ENCODE data around the gene LDAH. TPM values are rescaled to one million over a fixed set of nuclear protein-coding genes. Genes with fewer than 3 reads are reported as not detected.
A peak's percentile ranks its signal among the peaks of the same experiment; 100 is the strongest.

Gene LDAH
- total RNA-seq, 2 experiments from 2014 or later = 28.7 to 37.0 TPM

DNA sequence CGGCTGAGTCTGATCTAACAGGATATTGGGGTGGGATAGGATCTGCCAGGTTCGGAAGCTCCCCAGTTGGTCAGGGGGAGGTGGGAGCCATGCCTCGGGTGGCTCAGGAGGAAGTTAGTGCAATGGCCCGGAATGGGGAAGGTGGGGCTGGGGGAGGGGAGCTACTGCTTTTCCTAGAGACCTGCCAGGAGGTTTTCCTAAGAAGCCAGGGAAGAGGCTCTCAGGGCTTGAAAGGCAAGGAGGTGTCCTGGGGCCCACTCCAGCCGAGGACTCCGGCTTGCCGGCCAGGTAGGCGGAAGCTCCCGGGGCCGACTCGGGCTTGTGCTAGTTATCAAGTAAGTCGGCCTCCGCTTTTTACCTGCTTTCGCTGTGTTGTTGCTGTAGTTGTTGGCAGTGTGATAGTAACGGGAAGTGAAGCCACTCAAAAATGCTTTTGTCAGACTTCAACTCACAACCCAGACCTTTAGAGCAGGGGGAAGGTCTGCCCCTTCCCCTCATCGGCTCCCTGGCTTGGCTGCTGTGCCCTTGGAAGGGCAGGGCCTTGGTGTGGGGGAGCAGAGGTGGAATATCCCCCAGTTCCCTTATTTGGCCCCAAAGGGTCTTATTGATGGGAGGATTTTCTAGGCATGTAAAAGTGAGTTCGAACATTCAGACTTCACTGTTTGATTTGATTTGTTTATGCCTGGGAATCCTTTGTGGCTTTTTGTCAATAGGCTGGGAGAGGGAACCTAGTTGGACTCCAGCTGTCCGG, 150.5 kb downstream of the LDAH start:
- H3K36me3 Mint-ChIP-seq (ENCODE audit: low read depth) = no peaks in the 10 kb centered on the region
- no peak for DNase-seq
- ChIA-PET CTCF (interaction anchor here (1.0 kb wide), 1 partner anchor 11 kb away, joined by 5 read pairs; no protein-coding TSS in a partner anchor), POLR2A (no interaction called here)
- peaks cover 1% of the 10 kb centered on the region for H3K4me1 Mint-ChIP-seq
- H3K27ac Mint-ChIP-seq = no peak overlapping the region
- H3K4me3 Mint-ChIP-seq = no peak overlapping the region
- H3K9me3 Mint-ChIP-seq = no peaks in the 10 kb centered on the region
- H3K27me3 Mint-ChIP-seq = peaks cover 59% of the 10 kb centered on the region

DNA sequence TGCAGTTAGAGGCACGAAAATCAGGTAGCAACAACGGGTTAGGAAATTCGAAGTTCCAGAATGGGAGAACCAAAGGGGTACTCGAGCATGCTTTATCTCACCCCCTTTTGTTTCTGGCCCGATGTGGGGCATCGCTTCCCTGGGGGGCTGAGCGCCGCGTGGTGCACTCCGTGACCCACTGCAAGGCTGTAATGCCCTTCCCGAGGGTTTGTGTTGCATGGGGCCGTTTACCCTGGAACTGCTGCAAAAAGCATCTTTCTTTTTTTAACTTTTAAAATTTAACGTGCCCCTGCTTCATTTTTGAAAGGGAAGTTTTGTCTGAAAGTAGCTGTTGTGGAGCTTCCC, 151.2 kb downstream of the LDAH start:
- DNase-seq = no peak
- peaks cover 60% of the 10 kb centered on the region for H3K27me3 Mint-ChIP-seq
- H3K4me3 Mint-ChIP-seq = no peak overlapping the region
- H3K27ac Mint-ChIP-seq = no peak overlapping the region
- no peaks in the 10 kb centered on the region for H3K9me3 Mint-ChIP-seq
- CTCF ChIA-PET = interaction anchor here (1.0 kb wide), 1 partner anchor 10 kb away, joined by 5 read pairs; no protein-coding TSS in a partner anchor
- H3K4me1 Mint-ChIP-seq = peaks cover 1% of the 10 kb centered on the region
- H3K36me3 Mint-ChIP-seq (ENCODE audit: low read depth) = no peaks in the 10 kb centered on the region
- POLR2A ChIA-PET = no interaction called here

DNA sequence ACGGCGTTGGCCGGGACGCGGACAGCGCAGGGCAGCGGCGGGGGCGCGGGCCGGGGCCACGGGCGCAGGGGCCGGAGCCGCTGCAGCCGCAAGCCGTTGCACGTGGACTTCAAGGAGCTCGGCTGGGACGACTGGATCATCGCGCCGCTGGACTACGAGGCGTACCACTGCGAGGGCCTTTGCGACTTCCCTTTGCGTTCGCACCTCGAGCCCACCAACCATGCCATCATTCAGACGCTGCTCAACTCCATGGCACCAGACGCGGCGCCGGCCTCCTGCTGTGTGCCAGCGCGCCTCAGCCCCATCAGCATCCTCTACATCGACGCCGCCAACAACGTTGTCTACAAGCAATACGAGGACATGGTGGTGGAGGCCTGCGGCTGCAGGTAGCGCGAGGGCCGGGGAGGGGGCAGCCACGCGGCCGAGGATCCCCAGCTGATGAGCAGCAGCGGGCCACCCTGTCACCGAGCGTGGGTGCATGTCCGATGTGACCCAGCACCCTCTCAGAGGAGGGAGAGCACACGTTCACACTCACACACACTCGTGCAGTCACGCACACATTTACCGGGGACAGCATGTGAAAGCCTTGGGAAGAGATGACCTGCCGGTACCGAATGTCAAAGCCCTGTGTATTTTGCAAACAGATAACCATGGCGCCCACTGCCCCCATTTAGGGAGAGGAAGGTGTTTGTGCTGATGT, 151.7 kb downstream of the LDAH start:
- H3K27me3 Mint-ChIP-seq = peaks cover 66% of the 10 kb centered on the region
- no peaks in the 10 kb centered on the region for H3K9me3 Mint-ChIP-seq
- H3K27ac Mint-ChIP-seq = peak overlapping the region; percentile 31
- H3K4me3 Mint-ChIP-seq = no peak overlapping the region
- no peak for DNase-seq
- no peaks in the 10 kb centered on the region for H3K36me3 Mint-ChIP-seq (ENCODE audit: low read depth)
- ChIA-PET POLR2A (no interaction called here), CTCF (interaction anchor here (0.8 to 1.5 kb wide), 3 partner anchors 9 to 291 kb away, joined by 3 to 5 read pairs (median 3); partner anchors contain the start of gene HS1BP3)
- peaks cover 4% of the 10 kb centered on the region for H3K4me1 Mint-ChIP-seq

DNA sequence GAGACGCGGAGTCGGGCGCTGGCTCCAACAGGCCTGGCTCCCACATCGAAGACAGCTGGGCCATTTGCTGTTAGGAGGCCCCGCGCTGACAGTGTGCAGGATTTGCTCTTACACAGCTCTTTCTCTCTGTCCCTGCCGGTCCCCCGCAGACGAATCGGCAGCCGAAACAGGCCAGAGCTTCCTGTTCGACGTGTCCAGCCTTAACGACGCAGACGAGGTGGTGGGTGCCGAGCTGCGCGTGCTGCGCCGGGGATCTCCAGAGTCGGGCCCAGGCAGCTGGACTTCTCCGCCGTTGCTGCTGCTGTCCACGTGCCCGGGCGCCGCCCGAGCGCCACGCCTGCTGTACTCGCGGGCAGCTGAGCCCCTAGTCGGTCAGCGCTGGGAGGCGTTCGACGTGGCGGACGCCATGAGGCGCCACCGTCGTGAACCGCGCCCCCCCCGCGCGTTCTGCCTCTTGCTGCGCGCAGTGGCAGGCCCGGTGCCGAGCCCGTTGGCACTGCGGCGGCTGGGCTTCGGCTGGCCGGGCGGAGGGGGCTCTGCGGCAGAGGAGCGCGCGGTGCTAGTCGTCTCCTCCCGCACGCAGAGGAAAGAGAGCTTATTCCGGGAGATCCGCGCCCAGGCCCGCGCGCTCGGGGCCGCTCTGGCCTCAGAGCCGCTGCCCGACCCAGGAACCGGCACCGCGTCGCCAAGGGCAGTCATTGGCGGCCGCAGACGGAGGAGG, 152.4 kb downstream of the LDAH start:
- no peak for DNase-seq
- Mint-ChIP-seq H3K36me3 (ENCODE audit: low read depth) (no peaks in the 10 kb centered on the region), H3K4me3 (no peak overlapping the region), H3K27me3 (peaks cover 73% of the 10 kb centered on the region), H3K4me1 (peaks cover 8% of the 10 kb centered on the region), H3K27ac (no peak overlapping the region), H3K9me3 (no peaks in the 10 kb centered on the region)
- ChIA-PET CTCF (interaction anchor here (0.8 to 1.5 kb wide), 3 partner anchors 9 to 292 kb away, joined by 3 to 5 read pairs (median 3); partner anchors contain the start of gene HS1BP3), POLR2A (no interaction called here)

DNA sequence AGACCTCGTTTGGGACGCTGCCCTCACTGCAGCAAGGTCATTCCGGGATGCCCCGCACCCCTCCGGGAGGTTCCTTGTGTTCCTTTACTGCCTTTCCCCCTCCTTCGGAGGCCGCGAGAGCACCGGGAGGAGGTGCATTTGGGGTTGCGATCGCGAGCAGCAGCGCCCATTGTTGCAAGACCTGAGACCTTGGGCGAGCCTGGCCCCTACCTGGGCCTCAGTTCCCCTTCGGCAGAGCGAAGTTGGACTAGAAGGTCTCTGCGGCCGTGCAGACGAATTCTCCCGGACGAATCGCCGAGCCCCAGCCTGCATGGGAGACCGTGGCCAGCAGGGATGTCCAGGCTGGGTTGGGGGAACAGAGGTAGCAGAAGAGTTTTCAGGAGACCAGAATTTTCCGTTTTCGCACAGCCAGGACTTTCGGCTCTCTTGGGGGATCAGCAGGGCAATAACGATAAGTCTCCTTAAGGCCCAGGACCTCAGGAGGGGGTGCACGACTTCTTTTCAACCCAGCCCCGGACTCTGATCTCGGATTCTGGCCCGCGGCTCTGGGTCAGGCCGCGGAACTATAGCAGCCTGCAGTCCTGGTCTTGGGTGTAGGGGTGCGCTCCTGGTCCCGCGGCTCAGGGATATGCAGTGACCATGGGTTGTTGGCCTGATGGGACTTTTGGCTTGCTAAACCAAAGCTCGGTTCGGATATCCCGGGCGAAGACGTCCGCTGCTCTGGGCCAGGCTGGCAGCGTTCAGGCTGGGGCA, 153.2 kb downstream of the LDAH start:
- H3K4me3 Mint-ChIP-seq = no peak overlapping the region
- no peaks in the 10 kb centered on the region for H3K9me3 Mint-ChIP-seq
- peaks cover 79% of the 10 kb centered on the region for H3K27me3 Mint-ChIP-seq
- H3K27ac Mint-ChIP-seq = no peak overlapping the region
- CTCF ChIA-PET = interaction anchor here (1.0 to 1.5 kb wide), 3 partner anchors 19 to 293 kb away, joined by 3 to 5 read pairs (median 3); partner anchors contain the start of gene HS1BP3
- peaks cover 9% of the 10 kb centered on the region for H3K4me1 Mint-ChIP-seq
- POLR2A ChIA-PET = no interaction called here
- DNase-seq = no peak
- no peaks in the 10 kb centered on the region for H3K36me3 Mint-ChIP-seq (ENCODE audit: low read depth)

DNA sequence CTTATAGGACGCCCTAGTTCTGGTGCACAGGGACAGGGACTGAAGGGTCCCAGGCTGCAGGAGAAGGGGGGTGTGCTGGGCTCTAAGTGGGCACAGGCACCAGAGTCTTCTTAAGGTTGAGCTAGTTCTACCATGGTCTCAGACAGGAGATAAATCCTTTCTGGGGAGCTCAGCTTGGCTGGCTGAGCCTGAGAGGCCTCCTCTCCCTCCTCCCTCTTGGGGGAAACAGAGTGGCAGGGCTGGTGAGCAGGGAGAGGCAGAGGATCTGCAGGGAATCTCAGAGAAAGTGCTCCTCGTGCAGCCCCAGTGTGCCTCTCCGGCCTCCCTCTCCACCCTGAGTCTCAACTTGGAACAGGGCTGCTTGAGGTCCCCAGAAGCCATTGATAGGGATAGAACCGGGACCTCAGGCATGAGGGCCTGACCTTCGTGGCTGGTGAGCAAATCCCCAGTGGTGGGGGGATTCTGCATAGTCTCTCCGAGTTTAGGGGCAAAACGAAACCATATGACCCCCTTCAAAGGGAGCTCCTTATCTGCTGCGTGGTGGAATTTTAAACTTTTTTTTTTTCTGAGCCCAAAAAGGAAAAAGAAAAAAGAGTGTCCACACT, 153.9 kb downstream of the LDAH start:
- no peak for DNase-seq
- Mint-ChIP-seq H3K4me3 (no peak overlapping the region), H3K9me3 (no peaks in the 10 kb centered on the region), H3K27me3 (peaks cover 85% of the 10 kb centered on the region), H3K4me1 (peaks cover 9% of the 10 kb centered on the region), H3K27ac (no peak overlapping the region), H3K36me3 (ENCODE audit: low read depth) (no peaks in the 10 kb centered on the region)
- ChIA-PET POLR2A (no interaction called here), CTCF (interaction anchor here (1.0 kb wide), 1 partner anchor 18 kb away, joined by 3 read pairs; the partner anchor contains the start of gene HS1BP3)

DNA sequence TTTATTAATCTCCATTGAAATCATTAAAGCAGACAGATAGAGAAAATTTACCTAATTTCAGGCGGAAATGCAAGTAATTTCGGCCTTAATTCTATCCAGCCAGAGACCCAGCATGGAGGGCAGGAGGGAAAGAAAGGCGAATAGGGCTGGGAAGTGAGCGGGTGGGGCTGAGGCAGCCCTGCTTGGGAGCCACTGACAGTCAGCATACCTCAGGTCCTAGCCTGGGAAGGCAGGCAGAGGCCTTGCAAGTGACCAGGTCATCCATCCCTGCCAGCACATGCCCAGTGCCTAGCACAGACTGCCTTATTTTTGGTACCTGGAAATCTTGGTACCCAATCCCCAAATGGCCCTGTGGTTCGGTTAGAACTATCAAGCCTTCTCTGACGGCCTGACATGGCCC, 154.4 kb downstream of the LDAH start:
- Mint-ChIP-seq H3K9me3 (no peaks in the 10 kb centered on the region), H3K4me3 (no peak overlapping the region), H3K27ac (no peak overlapping the region), H3K36me3 (ENCODE audit: low read depth) (no peaks in the 10 kb centered on the region), H3K27me3 (peaks cover 85% of the 10 kb centered on the region), H3K4me1 (peaks cover 9% of the 10 kb centered on the region)
- no peak for DNase-seq
- ChIA-PET CTCF (interaction anchor here (1.2 kb wide), 1 partner anchor 9 kb away, joined by 3 read pairs; no protein-coding TSS in a partner anchor), POLR2A (no interaction called here)

DNA sequence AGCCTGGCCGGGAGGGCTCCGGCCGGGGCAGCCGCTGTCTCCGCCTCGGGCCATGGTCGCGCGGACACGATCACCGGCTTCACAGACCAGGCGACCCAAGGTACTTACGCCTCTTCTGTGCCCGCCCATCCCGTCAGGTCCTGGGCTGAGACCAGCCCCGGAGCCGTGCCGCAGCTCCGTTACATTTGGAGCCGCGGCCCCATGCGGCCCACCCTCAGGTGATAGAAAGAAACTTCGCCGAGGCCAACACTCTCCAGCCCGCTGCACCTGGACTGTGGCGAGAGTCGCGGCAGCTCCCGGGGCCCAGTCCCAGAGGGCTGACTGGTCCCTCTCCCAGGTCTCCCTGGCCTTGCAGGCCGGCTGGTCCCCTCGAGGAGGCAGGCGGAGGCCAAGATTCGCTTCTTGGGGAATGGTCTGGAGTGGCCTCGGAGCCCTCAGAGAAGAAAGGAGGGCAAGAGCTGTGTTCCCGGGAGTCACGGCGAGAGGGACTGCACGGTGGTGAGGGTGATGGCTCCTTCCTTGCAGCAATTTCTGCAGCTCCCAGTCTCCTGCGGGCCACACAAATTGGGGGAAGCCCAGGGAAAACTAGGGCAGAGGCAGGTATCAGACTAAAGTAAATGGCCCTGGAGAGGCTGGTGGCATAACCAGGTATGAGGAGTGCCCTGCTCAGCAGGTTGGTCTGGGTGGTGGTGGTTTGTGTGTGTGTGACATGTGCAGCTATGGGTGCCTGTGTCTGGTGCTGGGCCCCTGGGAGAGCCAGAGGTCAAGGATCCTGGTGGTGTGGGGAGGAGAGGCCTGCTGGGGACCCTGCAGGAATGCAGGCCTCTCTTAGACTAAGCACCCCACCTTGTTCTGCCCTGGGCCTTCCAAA, 155.1 kb downstream of the LDAH start:
- ChIA-PET CTCF (interaction anchor here (1.0 to 1.2 kb wide), 2 partner anchors 9 to 11 kb away, joined by 3 read pairs; no protein-coding TSS in a partner anchor), POLR2A (no interaction called here)
- Mint-ChIP-seq H3K9me3 (no peaks in the 10 kb centered on the region), H3K36me3 (ENCODE audit: low read depth) (no peaks in the 10 kb centered on the region), H3K4me3 (no peak overlapping the region), H3K27ac (no peak overlapping the region), H3K27me3 (peaks cover 84% of the 10 kb centered on the region), H3K4me1 (peaks cover 9% of the 10 kb centered on the region)
- DNase-seq = no peak

DNA sequence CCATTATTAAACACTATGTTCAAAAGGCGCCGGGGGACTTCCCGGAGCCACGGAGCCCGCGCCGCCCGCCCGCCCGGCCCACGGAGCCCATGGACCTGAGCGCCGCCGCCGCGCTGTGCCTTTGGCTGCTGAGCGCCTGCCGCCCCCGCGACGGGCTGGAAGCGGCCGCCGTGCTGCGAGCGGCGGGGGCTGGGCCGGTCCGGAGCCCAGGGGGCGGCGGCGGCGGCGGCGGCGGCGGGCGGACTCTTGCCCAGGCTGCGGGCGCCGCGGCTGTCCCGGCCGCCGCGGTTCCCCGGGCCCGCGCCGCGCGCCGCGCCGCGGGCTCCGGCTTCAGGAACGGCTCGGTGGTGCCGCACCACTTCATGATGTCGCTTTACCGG, 155.8 kb downstream of the LDAH start:
- CTCF ChIA-PET = interaction anchor here (1.0 to 1.8 kb wide), 3 partner anchors 9 to 11 kb away, joined by 3 to 7 read pairs (median 3); no protein-coding TSS in a partner anchor

DNA sequence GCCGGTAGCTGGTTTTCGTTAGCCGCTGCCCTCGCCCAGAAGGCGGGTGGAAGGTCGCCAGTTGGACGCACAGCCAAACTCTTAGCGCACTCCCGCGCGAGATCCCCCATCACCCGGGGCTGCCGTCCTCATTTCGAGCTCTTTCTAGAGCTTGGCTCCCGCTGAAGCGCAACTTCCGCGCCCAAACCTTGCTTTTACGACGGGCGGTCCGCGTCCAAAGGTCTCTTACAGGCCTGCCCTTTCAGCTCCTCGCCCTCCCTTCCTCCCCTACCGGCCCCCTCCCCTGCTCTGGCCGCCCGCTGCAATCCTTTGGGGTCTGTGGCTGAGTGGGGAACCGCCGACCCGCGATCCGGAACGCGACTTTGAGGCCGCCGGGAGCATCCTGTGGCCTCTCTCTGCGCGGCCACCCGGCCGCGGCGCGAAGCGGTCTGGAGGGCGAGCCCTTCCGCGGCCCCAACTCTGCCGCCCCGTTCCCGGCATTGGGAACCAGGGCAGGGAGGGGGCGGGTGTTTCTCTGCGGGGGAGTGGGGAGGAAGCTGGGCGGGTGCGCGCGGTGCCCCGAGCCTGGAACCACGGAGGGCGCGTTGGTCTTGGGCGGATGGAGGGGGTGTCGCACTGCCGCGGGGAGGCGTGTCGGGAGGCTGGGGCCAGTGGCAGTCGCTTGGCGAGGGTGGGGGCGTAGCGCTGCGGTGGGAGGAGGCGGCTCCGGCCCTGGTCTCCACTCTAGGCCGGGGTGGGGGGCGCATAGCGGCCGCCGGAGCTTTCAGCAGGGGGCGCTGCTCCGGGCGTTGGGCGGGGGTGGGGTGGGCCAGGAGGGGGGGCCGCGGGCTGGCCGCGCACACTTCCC, 156.4 kb downstream of the LDAH start, which contains the start of gene GDF7:
GDF7 (plus strand) TSS at position 841 of the 847 bp plus-strand sequence. CDS start 96 bp downstream, outside the sequence.
- Mint-ChIP-seq H3K36me3 (ENCODE audit: low read depth) (no peaks in the 10 kb centered on the region), H3K9me3 (no peaks in the 10 kb centered on the region), H3K4me3 (peak within 1 kb of the TSS; percentile 47), H3K27ac (no peak within 1 kb of the TSS), H3K27me3 (peaks cover 84% of the 10 kb centered on the region), H3K4me1 (peaks cover 9% of the 10 kb centered on the region)
- CTCF ChIA-PET = interaction anchor here (1.0 to 1.8 kb wide), 3 partner anchors 9 to 12 kb away, joined by 3 to 7 read pairs (median 3); no protein-coding TSS in a partner anchor
- POLR2A ChIA-PET = interaction anchor here (1.6 kb wide), 1 partner anchor 16 kb away, joined by 5 read pairs; the partner anchor contains the start of gene HS1BP3
- DNase-seq = peak; percentile 18

More for the DNA sequence above, 155.8 kb downstream of the LDAH start:
- POLR2A ChIA-PET = no interaction called here
- Mint-ChIP-seq H3K9me3 (no peaks in the 10 kb centered on the region), H3K4me1 (peaks cover 9% of the 10 kb centered on the region), H3K4me3 (no peak overlapping the region), H3K27ac (no peak overlapping the region), H3K27me3 (peaks cover 84% of the 10 kb centered on the region), H3K36me3 (ENCODE audit: low read depth) (no peaks in the 10 kb centered on the region)
- no peak for DNase-seq
